Measurements from ENCODE around the gene GRIK2. TPM values are rescaled to one million over a fixed set of nuclear protein-coding genes. Genes with fewer than 3 reads are reported as not detected.

The GRIK2 gene
- total RNA-seq, 1 donor from 2014 or later = 95.5 TPM

DNA sequence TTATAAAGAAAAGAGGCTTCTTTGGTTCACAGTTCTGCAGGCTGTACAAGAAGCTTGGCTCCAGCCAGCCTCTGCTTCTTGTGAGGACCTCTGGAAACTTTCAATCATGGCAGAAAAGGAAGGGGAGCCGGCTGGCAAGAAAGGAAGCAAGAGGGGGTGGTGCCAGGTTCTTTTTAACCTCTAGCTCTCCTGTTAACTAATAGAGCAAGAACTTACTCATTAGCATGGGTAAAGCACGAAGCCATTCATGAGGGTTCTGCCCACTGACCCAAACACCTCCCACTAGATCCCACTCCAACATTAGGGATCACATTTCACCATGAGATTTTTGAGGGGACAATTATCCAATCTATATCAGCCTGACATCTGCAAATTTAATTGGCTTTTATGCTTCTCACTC lies 347.1 kb downstream of the GRIK2 start:
- no peak for DNase-seq
- Mint-ChIP-seq H3K36me3 (ENCODE audit: unreplicated experiment) (peaks cover 12% of the 10 kb centered on the region), H3K9me3 (ENCODE audit: unreplicated experiment) (peaks cover 15% of the 10 kb centered on the region), H3K27me3 (ENCODE audit: unreplicated experiment) (peaks cover 6% of the 10 kb centered on the region), H3K4me1 (ENCODE audit: low read depth, unreplicated experiment) (peaks cover 17% of the 10 kb centered on the region), H3K27ac (ENCODE audit: unreplicated experiment) (no peak overlapping the region), H3K4me3 (ENCODE audit: unreplicated experiment) (no peak overlapping the region)
- TF ChIP-seq, protein P1, sequence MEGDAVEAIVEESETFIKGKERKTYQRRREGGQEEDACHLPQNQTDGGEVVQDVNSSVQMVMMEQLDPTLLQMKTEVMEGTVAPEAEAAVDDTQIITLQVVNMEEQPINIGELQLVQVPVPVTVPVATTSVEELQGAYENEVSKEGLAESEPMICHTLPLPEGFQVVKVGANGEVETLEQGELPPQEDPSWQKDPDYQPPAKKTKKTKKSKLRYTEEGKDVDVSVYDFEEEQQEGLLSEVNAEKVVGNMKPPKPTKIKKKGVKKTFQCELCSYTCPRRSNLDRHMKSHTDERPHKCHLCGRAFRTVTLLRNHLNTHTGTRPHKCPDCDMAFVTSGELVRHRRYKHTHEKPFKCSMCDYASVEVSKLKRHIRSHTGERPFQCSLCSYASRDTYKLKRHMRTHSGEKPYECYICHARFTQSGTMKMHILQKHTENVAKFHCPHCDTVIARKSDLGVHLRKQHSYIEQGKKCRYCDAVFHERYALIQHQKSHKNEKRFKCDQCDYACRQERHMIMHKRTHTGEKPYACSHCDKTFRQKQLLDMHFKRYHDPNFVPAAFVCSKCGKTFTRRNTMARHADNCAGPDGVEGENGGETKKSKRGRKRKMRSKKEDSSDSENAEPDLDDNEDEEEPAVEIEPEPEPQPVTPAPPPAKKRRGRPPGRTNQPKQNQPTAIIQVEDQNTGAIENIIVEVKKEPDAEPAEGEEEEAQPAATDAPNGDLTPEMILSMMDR (IDR thresholded peaks at IDR 0.05; ENCODE audit: partially characterized antibody, unreplicated experiment) = no peak

DNA sequence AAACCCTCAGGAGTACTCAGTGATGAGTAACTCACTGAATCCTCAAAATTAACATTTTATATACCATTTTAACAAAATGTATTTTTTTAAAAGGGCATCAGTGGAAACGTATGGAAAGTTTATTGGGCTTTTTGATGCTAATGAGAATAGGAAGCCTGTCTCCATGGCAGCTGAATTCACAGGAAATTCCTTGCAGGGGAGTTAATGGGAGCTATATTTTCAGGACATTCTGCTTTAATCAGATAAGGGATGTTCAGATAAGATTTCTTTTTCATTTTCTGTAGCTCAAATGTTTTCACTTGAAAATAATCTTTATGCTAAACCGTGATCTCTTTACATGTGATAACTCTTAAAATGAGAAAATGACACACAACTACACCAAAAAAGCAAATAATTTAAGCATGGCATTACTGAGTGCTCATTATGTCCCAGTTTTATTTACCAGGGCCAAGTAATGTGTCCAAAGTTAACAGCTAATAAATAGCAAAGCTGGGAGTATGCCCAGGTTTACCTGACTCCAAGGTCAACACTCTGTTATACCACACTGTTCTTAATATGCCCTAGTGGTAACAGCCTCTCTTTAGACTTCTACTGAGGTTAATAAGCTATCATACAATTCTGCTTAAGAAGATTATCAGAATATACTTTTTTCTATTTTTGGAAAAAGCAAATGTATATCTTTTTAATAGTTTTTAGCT lies 348.1 kb downstream of the GRIK2 start:
- TF ChIP-seq, protein P1 (IDR thresholded peaks at IDR 0.05; ENCODE audit: partially characterized antibody, unreplicated experiment) = no peak
- Mint-ChIP-seq H3K27me3 (ENCODE audit: unreplicated experiment) (peaks cover 6% of the 10 kb centered on the region), H3K4me3 (ENCODE audit: unreplicated experiment) (no peak overlapping the region), H3K4me1 (ENCODE audit: low read depth, unreplicated experiment) (peaks cover 17% of the 10 kb centered on the region), H3K36me3 (ENCODE audit: unreplicated experiment) (peaks cover 9% of the 10 kb centered on the region), H3K27ac (ENCODE audit: unreplicated experiment) (no peak overlapping the region), H3K9me3 (ENCODE audit: unreplicated experiment) (peaks cover 15% of the 10 kb centered on the region)
- DNase-seq = no peak

DNA sequence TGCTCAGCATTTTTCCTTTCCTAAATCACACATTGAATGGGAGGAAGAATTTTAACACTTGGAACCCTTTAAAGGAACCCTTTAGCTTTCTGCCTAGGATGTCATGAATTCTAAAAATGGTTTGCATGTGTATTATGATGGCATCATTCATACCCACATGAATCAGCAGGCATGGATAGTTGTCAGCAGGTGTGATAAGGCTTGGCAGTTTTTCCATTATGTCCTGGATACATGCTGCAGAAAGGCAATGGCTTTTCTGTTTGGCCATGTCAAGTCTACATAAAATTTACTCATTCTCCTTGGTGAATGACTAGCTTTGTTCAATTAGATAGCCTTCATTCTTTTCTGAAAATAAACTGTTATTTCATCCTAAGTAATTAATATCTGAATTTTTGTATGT lies 353.7 kb downstream of the GRIK2 start:
- H3K4me1 Mint-ChIP-seq (ENCODE audit: low read depth, unreplicated experiment) = no peaks in the 10 kb centered on the region
- H3K36me3 Mint-ChIP-seq (ENCODE audit: unreplicated experiment) = no peaks in the 10 kb centered on the region
- no peaks in the 10 kb centered on the region for H3K27me3 Mint-ChIP-seq (ENCODE audit: unreplicated experiment)
- H3K9me3 Mint-ChIP-seq (ENCODE audit: unreplicated experiment) = no peaks in the 10 kb centered on the region
- TF ChIP-seq, protein P1 (IDR thresholded peaks at IDR 0.05; ENCODE audit: partially characterized antibody, unreplicated experiment) = no peak
- H3K4me3 Mint-ChIP-seq (ENCODE audit: unreplicated experiment) = no peak overlapping the region
- no peak overlapping the region for H3K27ac Mint-ChIP-seq (ENCODE audit: unreplicated experiment)
- no peak for DNase-seq

DNA sequence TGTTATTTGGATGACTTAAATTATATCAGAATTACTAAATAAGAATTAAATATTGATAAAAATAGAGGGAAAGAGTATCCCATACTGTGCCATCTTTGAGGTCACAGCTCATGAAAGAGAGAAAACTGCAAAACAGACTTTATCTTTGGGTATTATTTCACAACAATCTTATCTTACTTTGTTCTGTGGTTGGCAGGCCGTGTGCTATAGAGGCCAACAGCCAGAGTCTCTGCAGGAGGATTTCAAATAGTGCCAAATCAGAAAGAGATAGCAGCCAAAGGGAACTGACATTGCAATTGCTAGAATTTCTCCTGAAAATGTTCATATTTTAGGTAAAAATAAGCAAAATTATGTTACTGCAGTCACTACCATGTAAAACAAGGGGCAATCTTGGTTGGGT lies 354.2 kb downstream of the GRIK2 start:
- TF ChIP-seq, protein P1 (IDR thresholded peaks at IDR 0.05; ENCODE audit: partially characterized antibody, unreplicated experiment) = no peak
- Mint-ChIP-seq H3K9me3 (ENCODE audit: unreplicated experiment) (no peaks in the 10 kb centered on the region), H3K36me3 (ENCODE audit: unreplicated experiment) (no peaks in the 10 kb centered on the region), H3K4me3 (ENCODE audit: unreplicated experiment) (no peak overlapping the region), H3K4me1 (ENCODE audit: low read depth, unreplicated experiment) (no peaks in the 10 kb centered on the region), H3K27ac (ENCODE audit: unreplicated experiment) (no peak overlapping the region), H3K27me3 (ENCODE audit: unreplicated experiment) (no peaks in the 10 kb centered on the region)
- DNase-seq = no peak

DNA sequence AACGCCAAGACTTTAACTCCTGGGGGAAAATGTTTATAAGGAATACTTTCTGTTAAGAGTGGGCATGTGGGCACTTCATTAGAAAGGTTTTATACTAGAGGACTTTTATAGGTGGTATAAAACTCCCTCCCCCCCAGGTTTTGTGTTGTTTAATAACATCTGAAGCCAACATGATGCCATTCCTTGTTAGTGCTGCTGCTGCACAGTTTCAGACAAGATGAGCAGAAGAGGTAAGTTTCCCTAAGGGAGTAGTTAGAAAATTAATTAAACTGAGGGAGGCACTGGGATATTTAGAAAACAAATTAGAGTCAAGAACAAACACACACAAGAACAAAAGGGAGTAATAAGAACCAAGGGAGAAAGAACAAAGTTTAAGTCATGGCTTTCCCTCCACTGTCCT lies 362.4 kb downstream of the GRIK2 start:
- no peak overlapping the region for H3K4me3 Mint-ChIP-seq (ENCODE audit: unreplicated experiment)
- H3K9me3 Mint-ChIP-seq (ENCODE audit: unreplicated experiment) = no peaks in the 10 kb centered on the region
- no peaks in the 10 kb centered on the region for H3K27me3 Mint-ChIP-seq (ENCODE audit: unreplicated experiment)
- DNase-seq = no peak
- H3K4me1 Mint-ChIP-seq (ENCODE audit: low read depth, unreplicated experiment) = peaks cover 2% of the 10 kb centered on the region
- H3K36me3 Mint-ChIP-seq (ENCODE audit: unreplicated experiment) = no peaks in the 10 kb centered on the region
- no peak overlapping the region for H3K27ac Mint-ChIP-seq (ENCODE audit: unreplicated experiment)
- TF ChIP-seq, protein P1 (IDR thresholded peaks at IDR 0.05; ENCODE audit: partially characterized antibody, unreplicated experiment) = no peak
